DMS53 (cell line): Measurements from ENCODE around the gene POLA1.

Source experiments
- DNase-seq: peaks from one replicate; lab custom pipeline; 2025; lab: John Stamatoyannopoulos, UW

Gene POLA1

DNA sequence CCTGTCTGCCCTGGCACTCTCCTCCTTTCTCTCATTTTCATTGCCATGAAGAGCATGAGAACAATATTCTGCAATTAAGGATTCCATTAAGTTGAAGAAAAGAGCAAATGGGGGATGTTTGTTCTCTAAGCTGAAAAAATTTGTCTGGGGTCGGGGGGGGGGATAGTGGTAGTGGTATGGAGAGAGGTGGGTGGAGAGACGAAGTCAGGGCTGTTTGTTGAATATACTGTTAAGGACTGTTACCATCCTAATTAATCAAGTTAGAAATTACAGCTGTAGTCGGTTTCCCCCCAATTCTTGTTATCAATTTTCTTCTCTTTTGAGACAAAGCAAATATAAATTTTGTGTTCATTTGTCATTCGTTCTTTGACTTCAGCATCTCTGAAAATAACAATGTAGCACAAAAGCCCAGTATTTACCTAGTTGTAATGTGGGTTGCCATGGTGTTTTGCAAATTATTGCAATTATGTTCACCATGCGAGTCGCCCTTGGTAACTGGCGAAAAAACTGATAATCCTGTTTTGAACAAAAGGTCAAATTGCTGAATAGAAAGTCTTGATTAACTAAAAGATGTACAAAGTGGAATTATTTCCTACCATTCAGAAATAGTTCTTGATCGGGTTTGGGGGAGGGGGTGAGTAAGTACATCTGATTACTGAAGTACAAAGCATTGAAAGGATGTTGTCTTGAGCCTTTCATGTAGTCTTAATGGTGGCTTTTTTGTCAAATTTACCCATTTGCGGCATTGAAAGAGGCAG, 183.0 kb downstream of the POLA1 start:
- peak; percentile 8 for DNase-seq

DNA sequence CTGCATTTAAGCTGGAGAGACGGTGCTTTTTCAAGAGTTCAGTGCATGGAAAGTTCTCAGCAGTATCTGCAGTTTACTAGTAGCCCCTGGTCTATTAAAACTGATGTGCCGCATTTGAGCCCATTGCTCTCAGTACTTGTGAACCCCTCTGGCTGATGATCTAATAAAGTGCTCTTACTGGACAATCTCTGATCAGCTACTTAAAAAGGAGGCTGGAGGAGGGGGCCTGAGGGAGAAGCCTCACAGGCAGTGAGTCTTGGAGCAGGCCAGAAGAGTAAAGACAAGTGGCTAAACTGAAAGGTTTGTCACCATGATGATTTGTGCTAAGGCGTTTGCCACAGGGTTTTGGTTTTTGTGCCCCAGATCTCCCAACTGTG, 183.6 kb downstream of the POLA1 start:
- no peak for DNase-seq

GRCh38 chrX:24877854-24878650, 184.3 kb downstream of the POLA1 start:
- peak; percentile 25 for DNase-seq

DNA sequence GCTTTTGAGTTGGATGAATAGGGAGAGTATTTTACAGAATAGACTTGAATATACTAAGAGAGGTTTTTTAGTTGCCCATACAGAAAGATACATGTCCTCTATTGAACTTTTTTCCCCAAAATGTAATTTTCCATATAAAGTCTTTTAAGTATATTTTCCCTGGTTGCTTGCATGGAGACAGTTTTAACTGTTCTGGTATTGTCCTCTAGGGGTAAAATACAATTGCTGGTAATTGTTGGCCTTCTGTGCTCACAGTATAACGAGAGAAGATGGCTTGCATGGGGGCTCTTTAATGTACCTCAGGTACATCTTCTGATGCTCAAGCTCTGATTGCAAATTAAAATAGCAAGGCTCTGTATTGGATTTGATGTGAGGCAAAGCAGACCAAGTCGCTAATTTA, 186.0 kb downstream of the POLA1 start:
- no peak for DNase-seq

GRCh38 chrX:24886916-24887315, 193.2 kb downstream of the POLA1 start:
- DNase-seq = no peak

- peak; percentile 88 for DNase-seq
Measured at GRCh38 chrX:24890677-24891076, 197.0 kb downstream of the POLA1 start.

DNA sequence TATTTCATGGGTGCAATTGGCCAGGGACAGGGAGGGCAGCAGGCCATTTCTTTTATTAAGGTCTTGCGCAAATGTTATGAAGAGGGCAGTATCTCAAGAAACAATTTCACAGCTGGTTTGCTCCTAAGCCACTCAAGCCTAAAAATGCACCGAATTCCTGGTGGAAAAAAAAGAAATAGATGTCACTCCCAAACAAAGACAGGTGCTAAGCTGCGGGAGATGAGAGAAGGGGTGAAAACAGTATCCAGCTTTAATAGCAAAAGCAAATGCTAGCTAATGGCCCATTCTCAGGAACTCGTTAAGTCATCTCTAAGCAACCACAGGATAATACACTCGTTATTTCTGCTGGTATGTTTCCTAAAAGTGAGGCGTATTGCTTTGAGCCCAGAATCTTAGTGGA, 205.7 kb downstream of the POLA1 start:
- DNase-seq = no peak

- DNase-seq = no peak
Measured at GRCh38 chrX:24900234-24900633, 206.5 kb downstream of the POLA1 start.

DNA sequence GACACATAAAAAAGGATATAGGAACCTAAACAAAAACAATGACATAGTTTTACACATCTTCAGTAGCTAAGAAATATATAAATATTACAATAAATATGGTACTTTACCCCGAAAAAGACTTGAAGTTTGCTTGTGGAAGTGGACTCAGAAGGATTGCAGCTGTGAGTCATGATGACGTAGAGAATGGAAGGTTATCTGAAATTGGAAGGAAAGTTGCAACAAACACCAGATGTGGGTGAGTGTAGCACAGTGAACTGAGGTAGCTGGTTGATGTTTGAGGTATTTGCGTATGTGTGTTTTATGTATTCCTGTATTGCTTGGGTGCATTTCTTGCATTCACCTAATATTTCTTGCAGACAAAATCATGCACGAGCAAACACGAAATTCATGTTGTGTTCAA, 209.1 kb downstream of the POLA1 start:
- no peak for DNase-seq

- DNase-seq = no peak
Measured at GRCh38 chrX:24918715-24919114, 225.0 kb downstream of the POLA1 start.

DNA sequence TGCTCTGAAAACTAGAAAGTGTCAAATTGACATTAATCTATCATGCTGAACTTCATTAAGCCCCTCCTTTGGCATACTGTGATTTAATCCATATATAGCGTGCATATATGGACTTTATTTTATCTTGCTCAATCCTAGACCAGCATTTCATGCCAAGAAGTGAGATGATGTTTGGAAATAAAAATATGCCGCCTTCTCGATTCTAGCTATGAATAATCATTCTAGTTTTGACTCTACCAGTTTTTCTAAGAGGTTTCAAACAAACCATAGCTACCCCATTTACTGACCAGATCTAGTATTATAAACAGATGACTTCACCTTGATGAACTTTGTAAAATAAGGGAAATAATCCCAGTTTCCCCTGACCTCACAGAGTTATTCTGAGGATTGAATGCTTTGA, 227.1 kb downstream of the POLA1 start:
- no peak for DNase-seq

GRCh38 chrX:24925430-24925829, 231.7 kb downstream of the POLA1 start:
- DNase-seq = peak; percentile 11

GRCh38 chrX:24927372-24927771, 233.7 kb downstream of the POLA1 start:
- no peak for DNase-seq

DNA sequence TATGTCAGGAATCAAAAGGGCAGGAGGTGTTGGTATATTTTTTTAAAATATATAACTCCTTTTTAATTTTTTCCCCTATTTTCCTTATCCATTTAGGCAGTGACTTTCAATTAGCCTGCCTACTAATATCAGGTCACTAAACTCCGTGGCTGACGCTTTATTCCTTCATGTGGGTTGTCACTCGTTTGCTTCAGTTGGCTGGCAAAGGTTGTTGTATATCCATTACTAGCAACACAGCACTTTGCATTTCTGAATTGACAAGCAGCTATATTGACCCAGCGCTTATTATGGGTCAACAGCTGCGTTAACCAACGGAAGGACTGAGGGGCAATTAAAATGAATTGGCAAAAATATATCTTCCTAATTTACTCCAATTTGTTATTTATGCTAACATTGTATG, 234.4 kb downstream of the POLA1 start:
- no peak for DNase-seq

DNA sequence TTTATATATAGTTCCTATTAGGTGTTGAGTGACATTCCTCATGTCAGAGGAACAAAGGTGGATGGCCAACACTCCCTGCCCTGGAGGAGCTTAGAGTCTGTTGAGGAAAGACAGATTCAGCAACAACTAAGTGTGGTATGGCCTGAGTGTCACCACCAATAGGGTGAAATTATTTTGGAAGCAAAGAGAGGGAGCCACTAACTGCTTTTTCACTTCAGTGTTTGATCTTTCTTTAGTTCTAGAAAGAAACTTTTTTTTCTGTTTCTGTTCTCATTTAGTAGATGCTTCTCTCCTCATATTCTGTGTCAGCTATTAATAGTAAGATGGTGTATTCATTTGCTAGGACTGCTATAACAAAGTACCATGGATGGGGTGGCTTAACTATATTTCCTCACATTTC, 240.6 kb downstream of the POLA1 start:
- DNase-seq = no peak

DNA sequence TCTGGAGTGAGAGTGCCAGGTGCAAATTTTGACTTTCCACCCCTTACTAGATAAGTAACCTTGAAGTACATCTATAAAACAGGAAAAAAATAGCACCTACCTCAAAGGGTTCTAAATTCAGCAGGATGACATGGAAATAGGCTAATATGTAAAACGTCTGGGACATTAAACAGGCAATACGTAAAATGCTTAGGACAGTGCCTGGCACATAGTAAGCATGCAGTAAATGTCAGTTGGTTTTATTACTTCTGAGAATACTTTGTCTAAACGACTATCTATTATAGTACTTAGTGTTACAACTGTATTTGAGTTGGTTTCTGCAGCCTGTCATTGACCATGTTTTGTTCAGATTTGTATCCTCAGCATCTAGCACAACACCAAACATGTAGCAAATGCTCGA, 251.3 kb downstream of the POLA1 start:
- DNase-seq = no peak

GRCh38 chrX:24946369-24946768, 252.7 kb downstream of the POLA1 start:
- no peak for DNase-seq

DNA sequence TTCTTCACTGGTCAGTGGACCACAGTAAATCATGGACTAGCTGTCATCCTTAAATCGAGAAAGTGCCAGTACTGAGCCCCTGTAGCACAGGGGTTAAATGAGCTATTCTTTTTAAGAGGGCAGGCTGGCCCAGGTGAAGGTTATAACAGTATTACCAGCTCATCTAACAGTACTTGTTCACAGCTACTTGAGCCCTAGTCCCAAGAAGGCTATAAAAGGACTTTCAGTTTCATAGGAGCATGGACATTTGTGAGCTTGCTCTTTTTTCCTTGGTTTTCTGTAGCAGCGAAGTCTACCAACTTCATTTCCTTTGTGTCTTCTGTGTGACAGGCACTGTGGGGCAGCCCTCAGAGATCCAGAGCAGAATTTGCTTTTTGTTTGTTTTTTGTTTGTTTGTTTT, 261.0 kb downstream of the POLA1 start:
- peak; percentile 6 for DNase-seq

DNA sequence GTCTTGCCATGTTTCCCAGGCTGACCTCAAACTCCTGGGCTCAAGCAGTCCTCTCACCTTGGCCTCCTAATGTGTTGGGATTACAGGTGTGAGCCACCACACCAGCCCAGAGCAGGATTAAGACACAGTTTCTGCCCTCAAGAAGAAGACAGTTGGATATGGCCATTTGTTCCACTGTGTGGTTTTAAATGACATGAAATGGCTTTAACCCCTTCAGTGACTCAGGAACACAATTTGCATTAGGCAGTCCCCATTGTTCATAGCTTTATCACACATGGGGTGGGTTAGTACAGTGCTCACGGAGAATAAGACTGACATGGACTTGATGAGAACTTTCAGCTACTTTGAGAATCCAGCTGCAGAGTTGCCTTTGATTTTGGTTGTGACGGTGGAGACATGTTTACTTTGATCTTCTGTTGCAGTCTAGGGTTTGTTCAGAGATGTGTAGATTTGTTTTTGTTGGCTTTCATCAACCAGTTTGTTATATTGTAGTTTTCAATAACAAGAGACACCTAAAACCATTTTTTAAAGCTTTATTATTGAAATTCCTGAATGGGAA, 261.7 kb downstream of the POLA1 start:
- DNase-seq = peak; percentile 1

DNA sequence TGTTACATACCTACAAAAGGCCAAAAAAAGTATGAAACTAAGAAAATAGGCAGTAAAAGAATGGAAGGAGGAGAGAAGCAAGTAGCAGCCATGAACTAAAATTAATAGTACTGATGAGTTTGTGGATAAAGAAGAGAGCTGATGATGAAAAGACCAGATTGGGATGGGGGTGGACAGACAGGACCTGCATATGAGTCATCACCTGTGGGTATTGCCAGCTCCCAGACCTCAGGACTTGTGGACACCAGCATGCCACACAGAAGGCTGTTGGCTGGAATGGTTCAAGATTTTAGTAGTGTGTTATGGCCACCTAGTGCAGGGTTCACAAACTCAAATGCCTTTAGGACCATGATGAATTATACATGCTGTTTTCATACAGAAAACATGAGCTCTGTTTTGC, 263.1 kb downstream of the POLA1 start:
- peak; percentile 31 for DNase-seq

GRCh38 chrX:24961809-24962208, 268.1 kb downstream of the POLA1 start:
- DNase-seq = no peak

DNA sequence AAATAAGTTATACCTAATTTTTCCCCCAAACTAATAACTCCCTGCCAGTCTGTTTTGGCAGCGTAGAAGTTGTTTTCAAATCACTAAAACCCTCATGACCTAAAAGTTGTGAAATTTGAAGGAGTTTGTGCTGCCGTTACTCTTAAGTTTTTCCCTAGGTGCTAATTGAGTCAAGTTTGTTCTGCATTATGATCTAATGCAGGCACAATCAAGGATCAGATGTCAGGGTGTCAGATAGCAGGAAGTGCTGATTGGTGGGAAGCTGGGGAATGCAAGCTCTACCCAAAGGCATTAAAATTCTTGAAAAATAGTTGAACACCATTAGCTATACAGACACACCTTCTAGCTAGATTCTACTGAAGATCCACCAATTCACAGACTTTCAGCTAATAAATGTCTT, 270.1 kb downstream of the POLA1 start:
- no peak for DNase-seq

- no peak for DNase-seq
Measured at GRCh38 chrX:24965372-24965771, 271.7 kb downstream of the POLA1 start.
